ENCODE data around the gene AGRN. TPM values are rescaled to one million over a fixed set of nuclear protein-coding genes. Genes with fewer than 3 reads are reported as not detected.

AGRN gene
- total RNA-seq, 4 donors from 2014 or later: 20.0 to 35.8 (median 32.0) TPM

GRCh38 chr1:1069711-1070676, 50.1 kb downstream of the AGRN start:
- Histone ChIP-seq H3K4me3 (peak overlapping the region; percentile 29 to 70 (median 48)), H3K4me1 (peaks cover 19 to 62% (median 25%) of the 10 kb centered on the region in 3 donors), H3K27me3 (peaks cover 0 to 91% (median 8%) of the 10 kb centered on the region in 4 donors), H3K27ac (peak overlapping the region; percentile 78 to 89 (median 82)), H3K36me3 (no peaks in the 10 kb centered on the region), H3K9me3 (no peaks in the 10 kb centered on the region)
- WGBS, 2 donors: 0% methylated on average over 3 of the region's 40 CpGs; no CpG with 5 or more reads in 1 of the 2 donors
- no peak for DNase-seq
- intact Hi-C loops (cut with DNase I): no loop called here
- TF ChIP-seq CTCF (IDR thresholded peaks at IDR 0.05) (no peak), POLR2A (IDR thresholded peaks at IDR 0.05) (no peak)

- H3K9me3 ChIP-seq: no peaks in the 10 kb centered on the region
- 93% methylated on average over 5 of the region's 56 CpGs; no CpG with 5 or more reads in 1 of the 2 donors for WGBS, 2 donors
- peaks cover 0 to 93% (median 8%) of the 10 kb centered on the region in 4 donors for H3K27me3 ChIP-seq
- no peak for TF ChIP-seq POLR2A (IDR thresholded peaks at IDR 0.05)
- TF ChIP-seq CTCF (IDR thresholded peaks at IDR 0.05): no peak
- H3K27ac ChIP-seq: peak overlapping the region in 3 of 4 donors; percentile 81 to 89 (median 82)
- no peaks in the 10 kb centered on the region for H3K36me3 ChIP-seq
- peak overlapping the region in 2 of 4 donors; percentile 6 to 44 for H3K4me3 ChIP-seq
- intact Hi-C loops (cut with DNase I): no loop called here
- DNase-seq: no peak
- H3K4me1 ChIP-seq: peaks cover 19 to 66% (median 25%) of the 10 kb centered on the region in 3 donors
Observed at GRCh38 chr1:1071486-1072298, 51.8 kb downstream of the AGRN start.

GRCh38 chr1:1072299-1072848, 52.5 kb downstream of the AGRN start:
- peak overlapping the region; percentile 21 to 45 (median 38) for H3K4me3 ChIP-seq
- DNase-seq: no peak
- peaks cover 0 to 86% (median 8%) of the 10 kb centered on the region in 4 donors for H3K27me3 ChIP-seq
- peaks cover 19 to 64% (median 25%) of the 10 kb centered on the region in 3 donors for H3K4me1 ChIP-seq
- H3K27ac ChIP-seq: peak overlapping the region; percentile 81 to 89 (median 82)
- no peaks in the 10 kb centered on the region for H3K9me3 ChIP-seq
- intact Hi-C loops (cut with DNase I): no loop called here
- 62 to 83% methylated on average over 4 to 8 of the region's 21 CpGs for WGBS, 2 donors
- no peak for TF ChIP-seq POLR2A (IDR thresholded peaks at IDR 0.05)
- TF ChIP-seq CTCF (IDR thresholded peaks at IDR 0.05): no peak
- H3K36me3 ChIP-seq: no peaks in the 10 kb centered on the region

GRCh38 chr1:1072849-1073742, 53.2 kb downstream of the AGRN start:
- Histone ChIP-seq H3K4me3 (peak overlapping the region; percentile 21 to 45 (median 38)), H3K36me3 (no peaks in the 10 kb centered on the region), H3K4me1 (peaks cover 17 to 56% (median 20%) of the 10 kb centered on the region in 3 donors), H3K27me3 (peaks cover 0 to 79% (median 3%) of the 10 kb centered on the region in 4 donors), H3K27ac (peak overlapping the region; percentile 81 to 89 (median 82)), H3K9me3 (no peaks in the 10 kb centered on the region)
- TF ChIP-seq POLR2A (IDR thresholded peaks at IDR 0.05) (no peak), CTCF (IDR thresholded peaks at IDR 0.05) (no peak)
- DNase-seq: no peak
- intact Hi-C loops (cut with DNase I): no loop called here
- WGBS, 2 donors: 73 to 80% methylated on average over 3 to 4 of the region's 28 CpGs
